GM12878 (cell line): ENCODE measurements around the gene TRRAP. TPM values are rescaled to one million over a fixed set of nuclear protein-coding genes. Genes with fewer than 3 reads are reported as not detected.

Experiments
- ATAC-seq: fragments of 200-7000 bp; cut with Tn5 transposase; 3 replicates; pipeline ENCODE4 v1.9.1; 2020; ENCODE audit warnings: mild to moderate bottlenecking, moderate library complexity
- BruUV-seq: library from RNA; stranded (reverse); fragments of 400-500 nt; replicated peaks from 2 replicates; lab custom pipeline; 2021; lab: Mats Ljungman, UMichigan
- CTCF ChIA-PET: fragments of 300-600 bp; sonication (Branson Sonifier 250); formaldehyde crosslinking; extraction: SDS; loops from one replicate; lab custom pipeline; 2021; ENCODE audit warnings: inconsistent platforms; lab: Yijun Ruan, JAX
- POLR2A ChIA-PET: fragments of 350-600 bp; formaldehyde crosslinking; extraction: SDS; loops from one replicate; lab custom pipeline; 2021; ENCODE audit warnings: inconsistent platforms; lab: Charles Lee
- RAD21 ChIA-PET: fragments of 300-600 bp; sonication (Branson Sonifier 250); formaldehyde crosslinking; loops from one replicate; lab custom pipeline; 2023; ENCODE audit warnings: antibody characterized with exemption; ENCODE audit not compliant: unreplicated experiment; lab: Charles Lee
- SMC1A ChIA-PET: fragments of 300-600 bp; sonication (Branson Sonifier 250); formaldehyde crosslinking; loops from one replicate; lab custom pipeline; 2023; ENCODE audit not compliant: unreplicated experiment, uncharacterized antibody; lab: Charles Lee
- DNase-seq: peaks from one replicate; pipeline ENCODE4 v3.0.0-alpha.2; 2011; ENCODE audit warnings: low read depth, low spot score
- FAIRE-seq: peaks from 3 replicates; lab custom pipeline; 2011; peaks lifted over from hg19 to GRCh38; lab: Jason Lieb, UNC
- H2AFZ ChIP-seq: 2 replicates; pipeline ENCODE4 v1.6.0; 2011; ENCODE audit warnings: low read depth, low read length, control low read depth; ENCODE audit not compliant: control insufficient read depth
- H3K27ac ChIP-seq: 2 replicates; pipeline ENCODE4 v1.5.1; 2011; ENCODE audit warnings: control low read depth; ENCODE audit not compliant: control insufficient read depth, insufficient read depth
- H3K27me3 ChIP-seq, 2 experiments: replicated peaks in 1 of 2; 2 replicates each; pipeline versions ENCODE4 v1.6.0 to v1.6.1; 2011; ENCODE audit warnings: low read length in 1 of 2; ENCODE audit not compliant: control insufficient read depth in 2 of 2, insufficient read depth in 2 of 2
- H3K36me3 ChIP-seq, 2 experiments: 2 replicates each; pipeline ENCODE4 v1.5.1; 2011; ENCODE audit warnings: low read length in 1 of 2; ENCODE audit not compliant: control insufficient read depth in 2 of 2, insufficient read depth in 2 of 2
- H3K4me1 ChIP-seq: 2 replicates; pipeline ENCODE4 v1.6.1; 2011; ENCODE audit warnings: mild to moderate bottlenecking, low read length, moderate library complexity, mixed read lengths; ENCODE audit not compliant: control insufficient read depth, insufficient read depth
- H3K4me2 ChIP-seq: 2 replicates; pipeline ENCODE4 v1.6.0; 2011; ENCODE audit warnings: control low read depth; ENCODE audit not compliant: control insufficient read depth, insufficient read depth
- H3K4me3 ChIP-seq: fragments of 200-600 bp; sonication (generic); 2 replicates; pipeline ENCODE4 v1.5.1; 2016
- H3K79me2 ChIP-seq: 2 replicates; pipeline ENCODE4 v1.6.0; 2011; ENCODE audit warnings: low read length; ENCODE audit not compliant: control insufficient read depth, insufficient read depth
- H3K9ac ChIP-seq: 2 replicates; pipeline ENCODE4 v1.8.0; 2011; ENCODE audit warnings: low read length, control low read depth, mixed read lengths; ENCODE audit not compliant: control insufficient read depth, insufficient read depth
- H3K9me3 ChIP-seq: replicated peaks from 3 replicates; pipeline ENCODE4 v1.5.1; 2011; ENCODE audit warnings: mild to moderate bottlenecking, low read length; ENCODE audit not compliant: control insufficient read depth, insufficient read depth
- H4K20me1 ChIP-seq: 2 replicates; pipeline ENCODE4 v1.6.0; 2011; ENCODE audit not compliant: control insufficient read depth, insufficient read depth
- ESRRA ChIP-seq: IDR thresholded peaks from 2 replicates; pipeline ENCODE4 v1.6.1; 2012; ENCODE audit warnings: mild to moderate bottlenecking, low read length, improper control_type of control experiment
- MXI1 ChIP-seq: fragments of 150-350 bp; IDR thresholded peaks from 2 replicates; pipeline ENCODE4 v1.6.1; 2011; ENCODE audit warnings: low read depth, mild to moderate bottlenecking, inconsistent platforms, low read length, improper control_type of control experiment
- NBN ChIP-seq: fragments of 450-650 bp; IDR thresholded peaks from 2 replicates; pipeline ENCODE4 v1.6.1; 2016
- RAD21 ChIP-seq: IDR thresholded peaks from 2 replicates; pipeline ENCODE4 v1.6.1; 2011; ENCODE audit warnings: mild to moderate bottlenecking, low read depth, low read length, moderate library complexity; ENCODE audit not compliant: insufficient read depth
- WGBS: methylation state at CpG from one replicate; pipeline ENCODE4 v1.1.6; 2016; ENCODE audit warnings: low lambda C conversion rate; ENCODE audit not compliant: insufficient replicate concordance, insufficient coverage; ENCODE audit errors: missing lambda C conversion rate; 5-methylcytosine and 5-hydroxymethylcytosine counted together
- in situ Hi-C: fragments of 300-500 bp; cut with MboI; formaldehyde crosslinking; loops from 9 replicates; pipeline ENCODE4 v1.14.3; 2018; ENCODE audit warnings: mixed read lengths
- intact Hi-C: fragments of 100-400 bp; cut with micrococcal nuclease; formaldehyde crosslinking; loops from one replicate; pipeline ENCODE4 v1.14.2; 2022; ENCODE audit not compliant: unreplicated experiment
- polyA plus RNA-seq, 11 experiments: library from polyadenylated mRNA; depleted of rRNA in 4 of 11; unstranded in 6 of 11; stranded (reverse) in 5 of 11; fragments of >200 nt; fragmentation: Nextera tagmentation in 4 of 11; fragmentation: Illumina TruSeq in 1 of 11; extraction: Ambion mirVana in 4 of 11; extraction: Trizol in 1 of 11; gene quantifications; 1 replicate in 1 of 11; 2 replicates in 10 of 11; pipeline versions ENCODE4 v1.2.1 to v1.2.3, GENCODE V29; 2011 to 2016; ENCODE audit warnings: inconsistent platforms in 2 of 11, missing spikeins in 2 of 11, low read depth in 1 of 11
- total RNA-seq, 4 experiments: library from RNA; depleted of rRNA in 3 of 4; stranded (reverse); fragments of >200 nt in 3 of 4; fragmentation: Illumina TruSeq in 1 of 4; extraction: Trizol in 1 of 4; gene quantifications; 2 replicates each; pipeline versions ENCODE4 v1.2.1 to v1.2.3, GENCODE V29; 2013 to 2021
- TF ChIP-seq, protein P1 (sequence below): fragments of 450-650 bp; IDR thresholded peaks from 2 replicates; pipeline ENCODE4 v1.6.1; 2018; ENCODE audit warnings: borderline replicate concordance, mild to moderate bottlenecking; ENCODE audit not compliant: partially characterized antibody
- TF ChIP-seq, protein P2 (sequence below): IDR thresholded peaks from 2 replicates; pipeline ENCODE4 v1.6.1; 2011; ENCODE audit warnings: low read depth, mild to moderate bottlenecking, low read length, moderate library complexity, borderline replicate concordance; ENCODE audit errors: extremely low read depth

TRRAP gene
- total and polyA plus RNA-seq, 10 of the 15 experiments (the other 5 are each of a cell fraction or from before 2014, with no cell fraction given), result 1.1 to 39.3 (median 8.5) TPM

DNA sequence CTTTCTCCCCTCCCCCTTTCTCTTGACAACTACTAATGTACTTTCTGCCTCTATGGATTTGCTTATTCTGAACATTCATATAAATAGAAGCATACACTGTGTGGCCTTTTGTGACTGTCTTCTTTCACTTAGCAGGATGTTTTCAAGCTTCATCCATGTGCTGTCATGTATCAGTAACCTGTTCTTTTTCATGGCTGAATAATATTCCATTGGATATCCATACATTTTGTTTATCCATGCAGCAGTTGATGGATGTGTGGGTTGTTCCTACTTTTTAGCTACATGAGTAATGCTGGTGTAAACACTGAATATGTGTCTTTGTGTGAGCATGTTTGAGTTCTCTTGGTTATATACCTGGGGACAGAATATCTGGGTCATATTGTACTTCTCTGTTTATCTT, 107.6 kb downstream of the TRRAP start:
- ChIA-PET SMC1A (no interaction called here), RAD21 (no interaction called here), CTCF (no interaction called here), POLR2A (interaction anchor here (1.2 kb wide), 1 partner anchor 8 kb away, joined by 4 read pairs; no protein-coding TSS in a partner anchor)
- H3K79me2 ChIP-seq, result no peaks in the 10 kb centered on the region
- H2AFZ ChIP-seq, result no peak overlapping the region
- no peak overlapping the region for H3K9ac ChIP-seq
- no peak overlapping the region for H3K4me3 ChIP-seq
- in situ Hi-C loops, result no loop called here
- peaks cover 2% of the 10 kb centered on the region; the same call in 2 of the 3 replicates for H3K9me3 ChIP-seq
- H3K36me3 ChIP-seq, result peaks cover 32 to 56% of the 10 kb centered on the region in 2 experiments
- DNase-seq (no peak), FAIRE-seq (no peak), ATAC-seq (no peak)
- no peak overlapping the region for H3K27ac ChIP-seq
- intact Hi-C loops, result no loop called here
- no TSS peak for BruUV-seq
- TF ChIP-seq NBN (no peak), ESRRA (no peak), MXI1 (no peak)
- TF ChIP-seq, protein P1, sequence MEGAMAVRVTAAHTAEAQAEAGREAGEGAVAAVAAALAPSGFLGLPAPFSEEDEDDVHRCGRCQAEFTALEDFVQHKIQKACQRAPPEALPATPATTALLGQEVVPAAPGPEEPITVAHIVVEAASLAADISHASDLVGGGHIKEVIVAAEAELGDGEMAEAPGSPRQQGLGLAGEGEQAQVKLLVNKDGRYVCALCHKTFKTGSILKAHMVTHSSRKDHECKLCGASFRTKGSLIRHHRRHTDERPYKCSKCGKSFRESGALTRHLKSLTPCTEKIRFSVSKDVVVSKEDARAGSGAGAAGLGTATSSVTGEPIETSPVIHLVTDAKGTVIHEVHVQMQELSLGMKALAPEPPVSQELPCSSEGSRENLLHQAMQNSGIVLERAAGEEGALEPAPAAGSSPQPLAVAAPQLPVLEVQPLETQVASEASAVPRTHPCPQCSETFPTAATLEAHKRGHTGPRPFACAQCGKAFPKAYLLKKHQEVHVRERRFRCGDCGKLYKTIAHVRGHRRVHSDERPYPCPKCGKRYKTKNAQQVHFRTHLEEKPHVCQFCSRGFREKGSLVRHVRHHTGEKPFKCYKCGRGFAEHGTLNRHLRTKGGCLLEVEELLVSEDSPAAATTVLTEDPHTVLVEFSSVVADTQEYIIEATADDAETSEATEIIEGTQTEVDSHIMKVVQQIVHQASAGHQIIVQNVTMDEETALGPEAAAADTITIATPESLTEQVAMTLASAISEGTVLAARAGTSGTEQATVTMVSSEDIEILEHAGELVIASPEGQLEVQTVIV, result no peak
- no peak overlapping the region for H3K4me2 ChIP-seq
- H4K20me1 ChIP-seq, result no peaks in the 10 kb centered on the region
- H3K27me3 ChIP-seq, result no peaks in the 10 kb centered on the region
- no peaks in the 10 kb centered on the region for H3K4me1 ChIP-seq

DNA sequence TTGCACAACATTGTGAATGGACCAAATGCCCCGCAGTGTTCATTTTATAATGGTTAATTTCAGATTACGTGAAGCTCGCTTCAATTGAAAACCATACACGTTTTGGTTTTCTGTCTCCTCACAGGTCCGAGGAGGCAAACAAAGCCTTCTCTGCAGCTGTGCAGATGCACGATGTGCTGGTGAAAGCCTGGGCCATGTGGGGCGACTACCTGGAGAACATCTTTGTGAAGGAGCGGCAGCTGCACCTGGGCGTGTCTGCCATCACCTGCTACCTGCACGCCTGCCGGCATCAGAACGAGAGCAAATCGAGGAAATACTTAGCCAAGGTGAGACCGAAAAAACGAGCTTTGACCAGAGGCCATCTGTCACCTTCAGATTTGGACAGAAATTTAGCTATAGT, 110.3 kb downstream of the TRRAP start:
- Histone ChIP-seq H4K20me1 (no peaks in the 10 kb centered on the region), H3K9me3 (peaks cover 2% of the 10 kb centered on the region; the same call in 2 of the 3 replicates), H3K27ac (no peak overlapping the region), H3K9ac (no peak overlapping the region), H3K4me3 (no peak overlapping the region), H3K36me3 (peaks cover 27 to 66% of the 10 kb centered on the region in 2 experiments), H3K27me3 (no peaks in the 10 kb centered on the region), H3K4me2 (no peak overlapping the region), H3K4me1 (no peaks in the 10 kb centered on the region; the same call in 1 of the 2 replicates), H3K79me2 (no peaks in the 10 kb centered on the region), H2AFZ (no peak overlapping the region)
- 95% methylated on average over 15 of the region's 15 CpGs for WGBS
- TF ChIP-seq RAD21, result no peak
- TF ChIP-seq, protein P2, sequence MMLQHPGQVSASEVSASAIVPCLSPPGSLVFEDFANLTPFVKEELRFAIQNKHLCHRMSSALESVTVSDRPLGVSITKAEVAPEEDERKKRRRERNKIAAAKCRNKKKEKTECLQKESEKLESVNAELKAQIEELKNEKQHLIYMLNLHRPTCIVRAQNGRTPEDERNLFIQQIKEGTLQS, result no peak
- FAIRE-seq (no peak), ATAC-seq (no peak), DNase-seq (no peak)
- POLR2A ChIA-PET, result no interaction called here
- RAD21 ChIA-PET, result no interaction called here
- SMC1A ChIA-PET, result interaction anchor here (1.2 kb wide), 1 partner anchor 9 kb away, joined by 4 read pairs; no protein-coding TSS in a partner anchor
- CTCF ChIA-PET, result no interaction called here
- in situ Hi-C loops, result no loop called here
- no TSS peak for BruUV-seq
- intact Hi-C loops, result no loop called here
